K562 (cell line): ENCODE measurements around the gene FAM181B. TPM values are rescaled to one million over a fixed set of nuclear protein-coding genes. Genes with fewer than 3 reads are reported as not detected.

ENCODE experiments used
- CHD7 ChIP-seq: fragments of 200-600 bp; sonication (generic); IDR thresholded peaks from one replicate; pipeline ENCODE4 v1.6.1; 2012; ENCODE audit warnings: mild to moderate bottlenecking, low read depth, low read length, inconsistent platforms
- KHSRP ChIP-seq: fragments of 450-650 bp; IDR thresholded peaks from 2 replicates; pipeline ENCODE4 v1.6.1; 2017
- polyA plus RNA-seq, 8 experiments: library from polyadenylated mRNA; depleted of rRNA in 4 of 8; stranded (reverse) in 5 of 8; unstranded in 3 of 8; fragments of >200 nt; fragmentation: Nextera tagmentation in 2 of 8; fragmentation: Illumina TruSeq in 1 of 8; extraction: Ambion mirVana in 2 of 8; extraction: Trizol in 1 of 8; gene quantifications; 2 replicates each; pipeline versions ENCODE4 v1.2.1 to v1.2.3, GENCODE V29; 2011 to 2014; ENCODE audit warnings: inconsistent platforms in 1 of 8, missing spikeins in 1 of 8
- total RNA-seq, 7 experiments: library from RNA; depleted of rRNA in 6 of 7; stranded (reverse); fragments of >200 nt in 6 of 7; fragmentation: Illumina TruSeq in 2 of 7; extraction: Trizol in 2 of 7; gene quantifications; 2 replicates each; pipeline versions ENCODE4 v1.2.1 to v1.2.3, GENCODE V29; 2011 to 2021; ENCODE audit warnings: low replicate concordance in 1 of 7

FAM181B gene
- total and polyA plus RNA-seq, 9 of the 15 experiments (the other 6 are each of a cell fraction or from before 2014, with no cell fraction given): 0.01 TPM; not detected in 8

- TF ChIP-seq CHD7 (no peak), KHSRP (no peak)
Observed at GRCh38 chr11:82759649-82760048, 26.0 kb upstream of the FAM181B start (continued).
